Activated T-cell treated with anti-CD3 and anti-CD28 coated beads, Interleukin-2, amount 50 U/mL, for 48 hours (primary cell): ENCODE measurements around the gene ZNF687.
A peak's percentile ranks its signal among the peaks of the same experiment; 100 is the strongest.
"Not testable (repeated sequence)": the region's sequence is repeated elsewhere in the genome, so short reads cannot be mapped to it uniquely, and the experiment has no call there.

Experiments
- DNase-seq, 2 experiments: peaks; one replicate each; pipeline ENCODE4 v3.0.0-alpha.2; 2020

The ZNF687 gene, protein sequence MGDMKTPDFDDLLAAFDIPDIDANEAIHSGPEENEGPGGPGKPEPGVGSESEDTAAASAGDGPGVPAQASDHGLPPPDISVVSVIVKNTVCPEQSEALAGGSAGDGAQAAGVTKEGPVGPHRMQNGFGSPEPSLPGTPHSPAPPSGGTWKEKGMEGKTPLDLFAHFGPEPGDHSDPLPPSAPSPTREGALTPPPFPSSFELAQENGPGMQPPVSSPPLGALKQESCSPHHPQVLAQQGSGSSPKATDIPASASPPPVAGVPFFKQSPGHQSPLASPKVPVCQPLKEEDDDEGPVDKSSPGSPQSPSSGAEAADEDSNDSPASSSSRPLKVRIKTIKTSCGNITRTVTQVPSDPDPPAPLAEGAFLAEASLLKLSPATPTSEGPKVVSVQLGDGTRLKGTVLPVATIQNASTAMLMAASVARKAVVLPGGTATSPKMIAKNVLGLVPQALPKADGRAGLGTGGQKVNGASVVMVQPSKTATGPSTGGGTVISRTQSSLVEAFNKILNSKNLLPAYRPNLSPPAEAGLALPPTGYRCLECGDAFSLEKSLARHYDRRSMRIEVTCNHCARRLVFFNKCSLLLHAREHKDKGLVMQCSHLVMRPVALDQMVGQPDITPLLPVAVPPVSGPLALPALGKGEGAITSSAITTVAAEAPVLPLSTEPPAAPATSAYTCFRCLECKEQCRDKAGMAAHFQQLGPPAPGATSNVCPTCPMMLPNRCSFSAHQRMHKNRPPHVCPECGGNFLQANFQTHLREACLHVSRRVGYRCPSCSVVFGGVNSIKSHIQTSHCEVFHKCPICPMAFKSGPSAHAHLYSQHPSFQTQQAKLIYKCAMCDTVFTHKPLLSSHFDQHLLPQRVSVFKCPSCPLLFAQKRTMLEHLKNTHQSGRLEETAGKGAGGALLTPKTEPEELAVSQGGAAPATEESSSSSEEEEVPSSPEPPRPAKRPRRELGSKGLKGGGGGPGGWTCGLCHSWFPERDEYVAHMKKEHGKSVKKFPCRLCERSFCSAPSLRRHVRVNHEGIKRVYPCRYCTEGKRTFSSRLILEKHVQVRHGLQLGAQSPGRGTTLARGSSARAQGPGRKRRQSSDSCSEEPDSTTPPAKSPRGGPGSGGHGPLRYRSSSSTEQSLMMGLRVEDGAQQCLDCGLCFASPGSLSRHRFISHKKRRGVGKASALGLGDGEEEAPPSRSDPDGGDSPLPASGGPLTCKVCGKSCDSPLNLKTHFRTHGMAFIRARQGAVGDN

DNA sequence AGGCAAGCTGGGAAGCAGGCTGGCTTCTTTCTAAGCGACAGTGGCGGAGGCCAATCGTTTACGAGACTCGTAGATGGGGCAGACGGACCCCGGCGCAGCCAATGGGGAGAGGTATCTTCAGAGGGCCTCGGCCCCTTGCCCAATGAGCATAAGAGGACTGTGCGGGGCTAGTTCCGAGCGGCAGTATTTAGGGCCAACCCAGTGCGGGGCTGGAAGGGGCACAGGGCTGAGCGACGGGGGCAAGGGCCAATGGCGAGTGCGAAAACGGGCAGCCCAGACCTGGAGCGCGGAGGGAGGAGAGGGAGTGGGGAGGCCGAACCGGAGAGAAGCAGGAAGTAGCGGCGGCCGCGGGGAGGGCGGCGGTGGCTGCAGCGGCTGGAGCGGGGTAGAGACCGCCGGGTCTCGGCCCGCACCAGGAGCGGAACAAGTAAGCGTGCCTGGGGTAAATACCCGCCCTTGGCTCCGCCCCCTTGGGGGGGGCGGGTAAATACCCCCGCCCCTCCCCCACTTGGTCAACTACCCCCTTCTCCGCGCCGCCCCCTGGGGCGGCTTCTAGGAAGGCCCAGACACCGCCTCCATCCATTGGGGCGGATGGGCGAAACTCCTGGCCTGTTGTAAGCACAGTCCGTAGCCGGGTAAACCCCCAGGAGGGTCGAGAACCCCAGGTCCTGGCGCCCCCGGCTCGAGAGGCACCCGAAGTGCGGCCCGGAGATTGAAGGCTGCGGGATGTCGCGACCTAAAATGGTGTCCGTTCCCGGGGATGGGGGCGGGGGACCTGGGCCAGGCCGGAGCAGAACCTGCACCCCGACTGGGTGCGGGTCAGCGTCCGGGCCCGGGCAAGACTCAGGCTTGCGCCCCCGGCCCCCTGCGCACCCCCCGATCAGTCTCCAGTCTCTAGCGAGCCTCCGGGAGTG is at the start of gene ZNF687:
Gene ZNF687 (plus strand): TSS at position 331 of the 914 bp plus-strand sequence. CDS start 3,993 bp downstream, outside the sequence.
- DNase-seq = peak; percentile 99

DNA sequence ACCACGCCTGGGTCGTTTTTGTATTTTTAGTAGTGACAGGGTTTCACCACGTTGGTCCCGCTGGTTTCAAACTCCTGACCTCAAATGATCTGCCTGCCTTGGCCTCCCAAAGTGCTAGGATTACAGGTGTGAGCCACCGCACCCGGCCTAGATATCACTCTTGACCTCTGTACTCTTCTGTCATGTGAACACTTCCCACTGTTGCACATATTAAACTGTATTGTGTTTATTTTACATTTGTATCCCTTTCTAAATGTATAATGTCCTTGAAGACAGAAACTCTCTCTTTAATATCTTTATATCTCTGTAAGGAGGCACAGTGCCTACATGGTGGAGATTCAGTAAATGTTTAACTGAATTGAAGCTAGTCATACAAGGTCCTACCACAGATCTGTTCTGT is 46.9 kb upstream of the ZNF687 start:
- DNase-seq = no peak

DNA sequence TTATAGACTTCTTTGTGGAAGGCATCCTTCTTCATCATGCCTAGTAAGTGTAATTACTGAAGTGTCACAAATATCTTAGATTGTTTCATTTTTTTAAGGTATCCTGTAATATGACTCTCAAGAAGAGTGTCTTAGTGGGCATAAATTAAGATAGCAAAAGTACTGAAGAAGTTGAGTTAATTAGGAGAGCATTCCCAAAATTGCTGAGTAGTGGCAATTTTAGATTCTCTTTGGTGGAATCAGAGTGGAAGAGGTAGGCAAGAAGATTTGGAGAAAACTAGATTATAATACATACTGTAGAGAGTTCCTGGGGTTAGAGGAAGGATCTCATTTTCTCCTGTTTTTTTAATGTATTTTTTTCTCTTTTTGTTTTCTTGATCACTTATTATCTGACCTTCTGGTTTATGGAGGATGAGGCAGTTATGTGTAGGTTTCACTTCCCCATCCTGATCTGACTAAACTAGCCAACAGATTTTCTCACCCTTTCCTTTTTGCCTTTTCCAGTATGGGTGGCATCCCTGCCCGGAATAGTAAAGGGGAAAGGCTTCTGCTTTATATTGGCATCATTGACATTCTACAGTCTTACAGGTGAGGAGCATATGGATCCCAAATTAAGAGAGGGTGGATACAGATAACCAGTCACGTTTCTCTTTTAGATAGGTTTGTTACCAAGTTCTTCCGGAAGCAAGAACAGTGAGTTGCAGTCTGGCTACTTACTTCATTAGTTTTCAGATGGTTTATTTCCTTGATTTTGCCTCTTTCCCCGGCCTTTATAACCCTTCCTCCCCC is 44.2 kb upstream of the ZNF687 start:
- no peak for DNase-seq

DNA sequence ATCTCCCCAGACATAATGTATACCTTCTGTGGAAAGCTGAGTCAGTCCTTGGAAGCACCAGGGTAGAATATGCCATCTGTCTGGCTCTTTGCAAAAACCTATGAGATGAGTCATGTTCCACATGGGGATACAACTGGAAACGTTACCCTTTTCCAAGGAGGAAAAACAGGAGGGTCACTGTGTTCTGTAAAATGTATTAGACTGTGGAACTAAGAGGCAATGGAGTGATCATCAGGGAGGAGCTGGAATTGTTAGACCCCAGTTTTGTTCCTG is 43.7 kb upstream of the ZNF687 start:
- DNase-seq = no peak

DNA sequence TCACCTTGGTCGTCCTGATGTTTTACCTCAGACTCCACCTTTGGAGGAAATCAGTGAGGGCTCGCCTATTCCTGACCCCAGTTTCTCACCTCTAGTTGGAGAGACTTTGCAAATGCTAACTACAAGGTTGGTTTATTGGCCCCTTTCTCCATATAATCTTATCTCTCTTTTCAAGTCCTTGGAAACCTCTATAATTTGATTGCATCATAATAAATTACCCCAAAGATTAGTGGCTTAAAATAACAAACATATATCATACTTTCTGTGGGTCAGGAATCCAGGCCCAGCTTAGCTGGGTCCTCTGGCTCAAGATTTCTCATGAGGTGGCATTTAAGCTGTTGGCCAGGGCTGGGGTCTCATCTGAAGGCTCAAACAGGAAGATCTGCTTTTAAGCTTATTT is 39.7 kb upstream of the ZNF687 start:
- DNase-seq = no peak

DNA sequence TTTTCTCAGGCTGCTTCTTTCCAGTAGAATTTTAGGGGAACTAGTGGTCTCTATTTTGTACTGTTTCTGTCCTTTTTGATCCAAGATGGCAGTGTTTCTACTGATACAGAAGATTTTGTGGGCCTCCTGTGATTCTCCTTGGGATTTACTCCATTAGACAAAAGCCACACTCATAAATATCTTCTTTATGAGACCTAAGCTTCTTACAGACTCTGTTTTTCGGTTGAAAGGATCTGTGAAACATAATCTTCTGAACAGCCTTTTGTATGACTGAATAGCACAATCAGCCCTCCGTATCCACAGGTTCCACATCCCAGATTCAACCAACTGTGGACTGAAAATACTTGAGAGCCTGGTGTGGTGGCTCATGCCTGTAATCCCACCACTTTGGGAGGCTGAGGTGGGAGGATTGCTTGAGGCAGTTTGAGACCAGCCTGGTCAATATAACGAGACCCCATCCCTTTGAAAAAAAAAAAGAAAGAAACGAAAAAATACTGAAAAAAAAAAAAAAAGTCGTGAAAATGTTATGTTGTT is 38.3 kb upstream of the ZNF687 start:
- DNase-seq = no peak

DNA sequence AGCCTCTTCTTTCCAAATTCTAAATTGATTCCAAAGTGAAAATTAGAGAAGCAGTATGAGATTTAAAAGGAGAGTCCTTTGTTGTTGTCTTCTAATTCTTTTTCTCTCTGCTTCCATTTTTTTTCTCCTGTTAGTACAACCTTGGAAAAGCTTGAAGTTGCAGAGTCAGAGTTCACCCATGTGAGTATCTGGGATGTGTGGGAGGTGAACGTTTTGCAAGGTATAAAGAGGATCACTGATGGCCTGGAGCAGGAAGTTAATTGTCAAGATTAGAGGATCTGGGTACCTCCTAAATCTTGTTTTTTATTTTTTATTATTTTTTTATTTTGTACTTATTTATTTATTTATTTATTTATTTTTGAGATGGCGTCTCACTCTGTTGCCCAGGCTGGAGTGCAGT is 35.3 kb upstream of the ZNF687 start:
- no peak for DNase-seq

DNA sequence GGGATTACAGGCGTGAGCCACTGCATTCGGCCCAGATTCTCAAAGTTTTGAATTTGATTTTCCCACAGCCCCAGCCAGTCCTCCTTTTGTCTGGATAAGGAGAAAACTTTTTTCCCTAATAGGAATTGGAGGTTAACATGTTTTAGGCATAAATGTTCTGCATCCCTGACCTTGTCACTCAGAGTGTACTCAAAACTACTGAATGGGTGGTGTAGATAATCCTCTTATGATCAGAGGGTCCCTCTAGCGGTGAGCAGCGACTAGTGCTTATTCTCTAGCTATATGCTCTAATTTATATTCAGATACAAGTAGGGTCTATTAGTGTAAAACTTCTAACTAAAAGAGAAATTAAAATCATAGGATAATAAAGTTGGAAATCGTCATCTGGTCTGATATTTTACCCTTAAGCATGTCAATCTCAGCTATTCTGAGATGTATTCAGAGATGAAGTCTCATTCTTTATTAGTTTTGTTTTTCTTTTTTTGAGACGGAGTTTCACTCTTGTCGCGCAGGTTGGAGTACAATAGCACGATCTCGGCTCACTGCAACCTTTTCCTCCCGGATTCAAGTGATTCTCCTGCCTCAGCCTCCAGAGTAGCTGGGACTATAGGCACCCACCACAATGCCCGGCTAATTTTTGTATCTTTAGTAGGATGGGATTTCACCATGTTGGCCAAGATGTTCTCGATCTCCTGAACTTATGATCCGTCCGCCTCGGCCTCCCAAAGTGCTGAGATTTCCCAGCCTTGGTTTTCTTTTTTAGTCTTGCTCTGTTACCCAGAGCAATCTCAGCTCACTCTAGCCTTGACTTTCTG is 30.2 kb upstream of the ZNF687 start:
- DNase-seq = peak; percentile 58 to 63

DNA sequence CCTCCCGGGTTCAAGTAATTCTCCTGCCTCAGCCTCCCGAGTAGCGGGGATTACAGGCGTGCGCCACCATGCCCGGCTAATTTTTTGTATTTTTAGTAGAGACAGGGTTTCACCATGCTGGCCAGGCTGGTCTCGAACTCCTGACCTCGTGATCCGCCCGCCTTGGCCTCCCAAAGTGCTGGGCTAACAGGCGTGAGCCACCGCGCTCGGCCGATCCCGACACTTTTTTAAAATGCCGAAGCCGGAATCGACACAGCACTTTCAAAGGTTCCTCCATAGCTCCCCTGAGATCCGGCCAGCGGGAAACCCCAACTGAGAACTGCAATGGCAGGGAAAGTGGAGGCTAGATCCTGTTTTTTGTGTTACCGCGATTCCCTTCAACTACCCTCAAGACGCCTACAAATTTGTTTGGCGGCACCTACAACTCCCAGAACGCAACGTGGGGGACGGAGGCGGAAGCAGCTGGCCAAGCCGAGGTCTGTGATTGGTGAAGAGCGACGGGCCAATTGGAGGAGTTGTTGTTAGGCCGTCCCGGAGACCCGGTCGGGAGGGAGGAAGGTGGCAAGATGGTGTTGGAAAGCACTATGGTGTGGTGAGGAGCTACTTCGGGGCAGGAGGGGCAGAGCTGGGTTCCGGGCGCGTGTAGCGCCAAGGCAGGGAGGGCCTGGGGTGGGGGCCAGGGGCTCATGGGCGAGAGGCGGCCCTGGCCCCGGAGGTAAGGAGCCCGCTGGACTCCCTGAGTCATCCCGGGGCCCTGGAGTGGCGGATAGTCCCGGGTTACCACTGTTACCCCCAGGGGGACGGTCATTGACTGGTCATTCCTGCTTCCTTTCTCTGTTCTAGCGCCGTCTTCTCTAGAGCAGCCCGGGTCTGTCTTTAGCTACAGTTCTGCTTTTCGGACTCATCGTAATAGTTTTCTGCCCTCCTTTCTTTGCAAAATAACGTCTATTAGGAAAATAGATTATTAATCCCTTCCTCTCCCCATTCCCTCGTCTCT is 27.6 kb upstream of the ZNF687 start, which contains the start of gene PSMD4:
Gene PSMD4 (plus strand): TSS at position 518 of the 997 bp plus-strand sequence. CDS start 49 bp downstream, at position 567.
- DNase-seq = peak; percentile 92 to 95

DNA sequence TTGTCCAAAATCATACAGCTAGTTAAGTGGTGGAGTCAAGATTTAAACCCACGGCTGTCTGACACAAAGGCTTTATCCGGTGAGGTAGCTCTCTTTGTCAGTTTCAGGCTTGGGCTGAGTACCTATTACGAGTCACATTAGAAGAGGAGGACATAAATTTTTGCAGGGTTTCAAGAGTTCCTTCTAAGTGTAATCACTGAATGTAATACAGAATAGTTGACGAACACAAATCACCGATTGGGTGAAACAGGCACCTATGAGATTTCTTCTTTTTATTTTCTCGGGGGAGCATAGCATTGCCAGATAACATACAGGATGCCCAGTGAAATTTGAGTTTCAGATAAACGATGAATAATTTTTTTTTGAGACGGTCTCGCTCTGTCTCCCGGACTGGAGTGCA is 26.7 kb upstream of the ZNF687 start:
- no peak for DNase-seq

DNA sequence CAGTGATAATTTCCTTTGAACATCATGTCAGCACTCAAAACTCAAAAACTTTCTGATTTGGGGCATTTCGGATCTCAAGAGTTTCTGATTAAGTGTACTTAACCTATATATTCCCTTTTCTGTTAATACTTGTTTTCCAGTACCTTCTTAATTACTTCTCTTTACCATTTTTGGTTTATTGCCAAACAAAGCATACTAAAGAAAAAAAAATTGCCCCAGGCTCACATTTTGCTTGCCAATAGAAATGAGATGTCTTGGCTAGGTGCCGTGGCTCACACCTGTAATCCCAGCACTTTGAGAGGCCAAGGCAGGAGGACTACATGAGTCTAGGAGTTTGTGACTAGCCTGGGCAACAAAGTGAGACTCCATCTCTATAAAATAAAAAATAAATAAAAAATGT is 22.7 kb upstream of the ZNF687 start:
- no peak for DNase-seq

DNA sequence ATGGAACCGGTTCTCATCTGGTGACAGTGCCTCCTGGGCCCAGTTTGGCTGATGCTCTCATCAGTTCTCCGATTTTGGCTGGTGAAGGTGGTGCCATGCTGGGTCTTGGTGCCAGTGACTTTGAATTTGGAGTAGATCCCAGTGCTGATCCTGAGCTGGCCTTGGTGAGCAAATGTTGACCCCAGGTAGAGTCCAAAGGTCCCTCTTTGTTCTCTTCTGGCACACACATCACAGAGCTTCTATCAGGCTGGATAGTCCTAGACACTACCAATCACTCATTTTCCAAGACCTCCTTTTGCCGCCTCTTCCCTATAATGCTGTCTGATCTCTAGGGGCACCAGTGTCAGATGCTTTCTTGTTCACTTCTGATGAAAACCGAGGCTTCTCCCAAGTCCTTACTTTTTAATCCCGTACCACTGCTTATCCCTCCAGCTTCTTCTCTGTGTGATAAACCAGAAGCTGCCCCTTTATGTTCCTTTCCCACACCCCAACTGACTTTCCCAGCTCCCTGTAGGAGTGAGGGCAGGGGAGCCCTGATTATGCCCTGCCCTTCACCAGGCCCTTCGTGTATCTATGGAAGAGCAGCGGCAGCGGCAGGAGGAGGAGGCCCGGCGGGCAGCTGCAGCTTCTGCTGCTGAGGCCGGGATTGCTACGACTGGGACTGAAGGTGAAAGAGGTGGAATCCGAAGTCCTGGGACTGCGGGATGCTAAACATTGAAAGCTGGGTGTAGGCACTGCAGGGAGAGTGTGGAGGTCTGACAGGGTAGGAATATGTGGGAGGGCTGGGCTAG is 16.5 kb upstream of the ZNF687 start:
- no peak for DNase-seq

DNA sequence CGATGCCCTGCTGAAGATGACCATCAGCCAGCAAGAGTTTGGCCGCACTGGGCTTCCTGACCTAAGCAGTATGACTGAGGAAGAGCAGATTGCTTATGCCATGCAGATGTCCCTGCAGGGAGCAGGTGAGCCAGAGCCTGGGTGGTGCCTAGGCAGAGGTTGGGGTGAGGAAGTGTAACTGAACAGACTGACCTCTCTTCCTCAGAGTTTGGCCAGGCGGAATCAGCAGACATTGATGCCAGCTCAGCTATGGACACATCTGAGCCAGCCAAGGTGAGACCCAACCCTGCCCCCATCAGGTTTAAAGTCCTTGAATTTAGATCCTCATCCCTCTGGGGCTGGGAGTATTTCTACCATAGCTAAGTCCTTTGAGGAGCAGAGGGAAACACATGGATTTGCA is 15.8 kb upstream of the ZNF687 start:
- no peak for DNase-seq

DNA sequence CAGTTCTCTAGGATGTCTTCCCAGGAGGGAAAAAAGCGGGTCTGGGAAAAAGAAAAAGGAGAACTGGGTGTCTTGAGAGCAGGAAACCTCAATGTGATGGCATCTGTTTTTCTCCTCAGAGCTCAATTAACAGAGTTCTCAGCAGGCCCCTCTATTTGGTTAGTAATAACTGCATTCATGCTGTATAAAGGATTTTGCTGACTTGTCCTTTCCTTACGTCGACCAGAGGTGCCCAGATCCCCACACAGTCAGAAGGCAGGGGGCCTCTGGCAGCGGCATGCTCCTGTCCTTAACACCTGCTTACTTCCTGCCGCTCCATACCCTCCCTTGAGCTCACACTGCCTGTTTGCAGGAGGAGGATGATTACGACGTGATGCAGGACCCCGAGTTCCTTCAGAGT is 15.3 kb upstream of the ZNF687 start:
- no peak for DNase-seq

DNA sequence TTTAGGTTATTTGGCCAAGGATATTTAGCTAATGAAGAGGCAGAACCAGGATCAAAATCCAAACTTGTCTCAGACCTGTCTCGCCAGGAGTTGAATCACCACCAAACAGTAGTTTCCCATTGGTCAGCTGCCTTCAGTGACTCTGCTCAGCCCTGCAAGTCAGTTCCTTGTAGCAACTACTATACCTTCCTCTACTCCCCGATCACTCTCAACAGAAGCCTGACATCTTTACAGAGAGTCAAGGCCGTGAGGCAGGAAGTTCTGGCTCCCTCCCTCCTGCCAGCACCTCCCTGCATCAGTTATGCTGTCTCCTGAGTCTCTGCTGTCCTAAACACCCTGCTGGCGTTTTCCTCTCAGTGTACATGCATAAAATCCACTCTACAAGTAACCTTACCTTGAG is 14.3 kb upstream of the ZNF687 start:
- no peak for DNase-seq

DNA sequence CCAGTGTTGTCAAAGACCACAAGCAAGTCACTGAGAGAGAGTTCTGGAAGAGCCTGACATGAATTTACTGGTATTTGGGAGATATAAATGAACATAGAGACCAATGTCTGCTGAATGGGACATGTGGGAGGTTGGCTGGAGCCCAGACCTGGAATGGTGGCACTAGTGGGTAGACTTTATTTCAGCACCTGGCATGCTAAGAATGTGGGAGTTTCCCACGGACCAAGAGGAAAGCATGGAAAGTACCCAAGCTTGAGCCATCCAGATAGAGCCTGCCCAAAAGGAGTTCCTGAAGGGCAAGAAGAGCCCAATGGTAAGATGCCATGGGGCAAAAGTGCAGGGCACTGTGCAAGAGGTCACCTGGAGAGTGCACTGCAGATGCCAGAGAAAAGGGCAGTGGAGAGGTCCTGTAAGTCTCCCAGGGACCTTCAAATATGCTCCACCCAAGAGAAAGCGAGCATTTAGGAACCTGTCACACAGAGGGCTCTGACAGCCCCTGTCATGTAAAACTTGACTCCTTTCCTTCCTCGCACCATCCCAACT is 8.1 kb upstream of the ZNF687 start:
- no peak for DNase-seq

DNA sequence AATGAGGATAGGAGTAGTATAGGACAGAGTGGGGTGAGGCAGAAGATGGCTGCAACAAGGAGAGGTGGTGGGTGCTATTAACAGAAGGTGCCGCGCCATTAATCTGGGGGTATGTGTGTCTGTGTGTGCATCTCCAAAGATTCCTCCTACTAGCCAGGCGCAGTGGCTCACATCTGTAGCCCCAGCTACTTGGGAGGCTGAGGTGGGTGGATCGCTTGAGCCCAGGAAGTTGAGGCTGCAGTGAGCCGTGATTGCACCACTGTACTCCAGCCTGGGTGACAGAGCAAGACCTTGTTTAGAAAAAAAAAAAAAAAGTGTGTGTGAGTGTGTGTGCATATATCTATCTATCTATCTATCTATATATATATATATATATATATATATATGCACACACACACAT is 6.8 kb upstream of the ZNF687 start:
- DNase-seq = not testable (repeated sequence)

DNA sequence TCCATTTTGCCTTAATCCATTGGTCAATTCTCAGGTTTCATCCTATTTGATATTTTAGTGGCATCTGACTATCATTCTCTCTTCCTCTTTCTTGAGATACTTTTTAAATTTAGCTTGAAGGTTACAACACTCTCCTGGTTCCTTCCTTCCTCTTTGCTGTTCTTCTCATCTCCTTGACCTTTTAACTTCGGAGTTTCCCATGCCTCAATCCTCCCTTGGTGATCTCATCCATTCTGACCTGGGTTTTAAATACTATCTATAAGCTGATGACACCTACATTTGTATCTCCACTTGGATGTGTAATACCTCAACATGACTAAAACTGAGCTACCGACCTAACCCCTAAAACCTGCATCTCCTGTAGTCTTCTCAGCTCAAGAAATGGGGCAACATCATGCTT is 4.8 kb upstream of the ZNF687 start:
- no peak for DNase-seq
